Gastrocnemius medialis (tissue), 4 donors: ENCODE measurements around the gene FBXO42. TPM values are rescaled to one million over a fixed set of nuclear protein-coding genes. Genes with fewer than 3 reads are reported as not detected.
A peak's percentile ranks its signal among the peaks of the same experiment; 100 is the strongest.

Experiments
- ATAC-seq, 2 donors: fragments of 150-250 bp; one replicate each; pipeline ENCODE4 v1.9.1; 2016
- DNase-seq, 2 donors: peaks; one replicate each; pipeline ENCODE4 v3.0.0-alpha.2; 2019
- H3K27ac ChIP-seq, 4 donors: fragments of 200-600 bp; sonication (generic); 1 replicate in 1 of 4; 2 replicates in 3 of 4; pipeline ENCODE4 v1.5.1; 2016 to 2018; ENCODE audit warnings: mild to moderate bottlenecking in 2 of 4, moderate library complexity in 1 of 4
- H3K27me3 ChIP-seq, 3 donors: fragments of 200-600 bp; sonication (generic) in 2 of 3; 1 replicate in 1 of 3; 2 replicates in 2 of 3; pipeline versions ENCODE4 v1.5.1 to v1.6.0; 2016 to 2019; ENCODE audit warnings: mild to moderate bottlenecking in 1 of 3, moderate library complexity in 1 of 3
- H3K36me3 ChIP-seq, 2 donors: fragments of 200-600 bp; sonication (generic) in 1 of 2; one replicate each; pipeline ENCODE4 v1.5.1; 2017 to 2018
- H3K4me1 ChIP-seq, 2 donors: fragments of 200-600 bp; sonication (generic) in 1 of 2; one replicate each; pipeline ENCODE4 v1.5.1; 2016 to 2017; ENCODE audit warnings: mild to moderate bottlenecking in 2 of 2
- H3K4me3 ChIP-seq, 4 donors: fragments of 200-600 bp; sonication (generic) in 3 of 4; 1 replicate in 1 of 4; 2 replicates in 3 of 4; pipeline ENCODE4 v1.5.1; 2016 to 2019; ENCODE audit warnings: mild to moderate bottlenecking in 2 of 4
- H3K9me3 ChIP-seq, 3 donors: fragments of 200-600 bp; sonication (generic) in 2 of 3; 1 replicate in 1 of 3; 2 replicates in 2 of 3; pipeline ENCODE4 v1.5.1; 2016 to 2019
- CTCF ChIP-seq, 5 experiments: fragments of 450-650 bp in 3 of 5; fragments of 200-600 bp in 2 of 5; sonication (generic) in 2 of 5; IDR thresholded peaks in 4 of 5; conservative IDR thresholded peaks in 1 of 5; 1 replicate in 4 of 5; 2 replicates in 1 of 5; pipeline ENCODE4 v1.5.1; 2016 to 2019; ENCODE audit warnings: antibody characterized with exemption in 5 of 5, mild to moderate bottlenecking in 3 of 5, moderate library complexity in 3 of 5
- POLR2A ChIP-seq, 2 donors: fragments of 450-650 bp; IDR thresholded peaks; one replicate each; pipeline ENCODE4 v1.6.1; 2017; ENCODE audit warnings: antibody characterized with exemption in 2 of 2, mild to moderate bottlenecking in 2 of 2, moderate library complexity in 2 of 2
- in situ Hi-C, 4 donors: fragments of 200-750 bp; cut with MboI; loops; one replicate each; pipeline versions ENCODE4 v1.15.0 to v1.8.0; 2017; ENCODE audit warnings: low sequenced_read_pairs in 4 of 4
- intact Hi-C: fragments of 100-400 bp; cut with DNase I; formaldehyde crosslinking; loops from one replicate; pipeline ENCODE4 v1.15.1; 2023; ENCODE audit warnings: low total_unique reads
- total RNA-seq, 4 donors: library from RNA; depleted of rRNA; stranded (reverse); fragments of >200 nt; gene quantifications; one replicate each; pipeline versions ENCODE4 v1.1.0 to v1.2.3, GENCODE V29; 2016

FBXO42 gene
- total RNA-seq, 4 donors from 2014 or later, result 23.1 to 32.4 (median 27.2) TPM

- TF ChIP-seq CTCF (IDR thresholded peaks at IDR 0.05 in 4 of 5, conservative IDR thresholded peaks at IDR 0.05 in 1 of 5), result no peak
- peak in 1 of 2 donors; percentile 36 for TF ChIP-seq POLR2A (IDR thresholded peaks at IDR 0.05)
- no peak overlapping the region for H3K4me3 ChIP-seq
- peaks cover 41 to 59% of the 10 kb centered on the region in 2 donors for H3K4me1 ChIP-seq
- peaks cover 0 to 27% of the 10 kb centered on the region in 2 donors for H3K36me3 ChIP-seq
- peak; percentile 39 to 67 for ATAC-seq
- H3K27ac ChIP-seq, result peak overlapping the region; percentile 84 to 91 (median 88)
- peak; percentile 71 to 77 for DNase-seq
- no peaks in the 10 kb centered on the region for H3K27me3 ChIP-seq
- intact Hi-C loops (no loop called here), in situ Hi-C loops (loop anchor here in 1 of 4 donors (25.0 kb wide), 1 partner anchor 113 kb away; the partner anchor contains the start of genes FBXO42 and SZRD1)
- no peaks in the 10 kb centered on the region for H3K9me3 ChIP-seq
Observed at GRCh38 chr1:16249596-16250241, 102.6 kb downstream of the FBXO42 start.

- Histone ChIP-seq H3K27ac (peak overlapping the region; percentile 84 to 91 (median 88)), H3K4me3 (no peak overlapping the region), H3K9me3 (no peaks in the 10 kb centered on the region), H3K36me3 (peaks cover 0 to 26% of the 10 kb centered on the region in 2 donors), H3K4me1 (peaks cover 40 to 50% of the 10 kb centered on the region in 2 donors), H3K27me3 (no peaks in the 10 kb centered on the region)
- DNase-seq, result peak; percentile 89 to 91
- peak; percentile 72 to 85 for ATAC-seq
- intact Hi-C loops, result no loop called here
- TF ChIP-seq POLR2A (IDR thresholded peaks at IDR 0.05), result peak in 1 of 2 donors; percentile 32
- no peak for TF ChIP-seq CTCF (IDR thresholded peaks at IDR 0.05 in 4 of 5, conservative IDR thresholded peaks at IDR 0.05 in 1 of 5)
- in situ Hi-C loops, result loop anchor here in 1 of 4 donors (25.0 kb wide), 1 partner anchor 113 kb away; the partner anchor contains the start of genes FBXO42 and SZRD1
Observed at GRCh38 chr1:16248603-16249516, 103.4 kb downstream of the FBXO42 start.

- H3K9me3 ChIP-seq, result no peaks in the 10 kb centered on the region
- H3K4me1 ChIP-seq, result peaks cover 41 to 50% of the 10 kb centered on the region in 2 donors
- no peaks in the 10 kb centered on the region for H3K27me3 ChIP-seq
- intact Hi-C loops, result no loop called here
- in situ Hi-C loops, result loop anchor here in 1 of 4 donors (25.0 kb wide), 1 partner anchor 114 kb away; the partner anchor contains the start of genes FBXO42 and SZRD1
- peak overlapping the region in 1 of 4 donors; percentile 2 for H3K4me3 ChIP-seq
- peak overlapping the region; percentile 84 to 91 (median 88) for H3K27ac ChIP-seq
- ATAC-seq (no peak), DNase-seq (peak in 1 of 2 donors; percentile 18)
- TF ChIP-seq CTCF (IDR thresholded peaks at IDR 0.05 in 4 of 5, conservative IDR thresholded peaks at IDR 0.05 in 1 of 5) (no peak), POLR2A (IDR thresholded peaks at IDR 0.05) (no peak)
- H3K36me3 ChIP-seq, result peaks cover 0 to 22% of the 10 kb centered on the region in 2 donors
Observed at GRCh38 chr1:16248007-16248436, 104.3 kb downstream of the FBXO42 start.

- in situ Hi-C loops, result loop anchor here in 1 of 4 donors (25.0 kb wide), 1 partner anchor 115 kb away; the partner anchor contains the start of genes FBXO42 and SZRD1
- no peak for ATAC-seq
- TF ChIP-seq POLR2A (IDR thresholded peaks at IDR 0.05) (no peak), CTCF (IDR thresholded peaks at IDR 0.05 in 4 of 5, conservative IDR thresholded peaks at IDR 0.05 in 1 of 5) (no peak)
- Histone ChIP-seq H3K36me3 (peaks cover 0 to 22% of the 10 kb centered on the region in 2 donors), H3K27me3 (no peaks in the 10 kb centered on the region), H3K4me3 (no peak overlapping the region), H3K9me3 (no peaks in the 10 kb centered on the region), H3K4me1 (peaks cover 41 to 50% of the 10 kb centered on the region in 2 donors), H3K27ac (peak overlapping the region; percentile 84 to 91 (median 88))
- DNase-seq, result no peak
- intact Hi-C loops, result no loop called here
Observed at GRCh38 chr1:16247441-16247840, 104.8 kb downstream of the FBXO42 start.
